ENCODE data around the gene PDIA4. TPM values are rescaled to one million over a fixed set of nuclear protein-coding genes. Genes with fewer than 3 reads are reported as not detected.

Gene PDIA4
- total RNA-seq, 1 donor from 2014 or later = 123 TPM

DNA sequence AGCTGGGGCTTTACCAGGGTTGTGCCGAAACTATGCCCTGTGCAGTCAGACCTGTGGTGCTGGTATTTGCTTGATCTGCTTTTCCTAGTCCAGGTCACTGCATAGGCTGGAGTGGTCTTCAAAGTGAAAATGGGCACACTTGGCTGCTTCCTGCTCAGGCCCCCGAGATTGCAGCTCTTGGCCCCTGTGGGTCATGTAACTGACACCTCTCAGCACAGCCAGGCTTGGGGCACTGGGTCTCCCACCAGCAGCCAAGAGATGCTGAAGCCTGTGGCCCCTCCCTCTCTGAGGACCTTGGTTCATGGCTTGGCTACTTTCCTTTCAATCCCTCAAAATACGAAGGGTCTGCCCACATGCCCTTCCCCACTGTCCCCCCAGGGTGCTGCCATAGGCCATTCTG, 33.7 kb downstream of the PDIA4 start:
- Histone ChIP-seq H3K27ac (no peak overlapping the region), H3K4me3 (no peak overlapping the region), H3K4me1 (no peaks in the 10 kb centered on the region), H3K36me3 (no peaks in the 10 kb centered on the region), H3K9me3 (no peaks in the 10 kb centered on the region), H3K27me3 (ENCODE audit: low read depth) (no peaks in the 10 kb centered on the region)
- ATAC-seq = no peak
- TF ChIP-seq, protein P1, sequence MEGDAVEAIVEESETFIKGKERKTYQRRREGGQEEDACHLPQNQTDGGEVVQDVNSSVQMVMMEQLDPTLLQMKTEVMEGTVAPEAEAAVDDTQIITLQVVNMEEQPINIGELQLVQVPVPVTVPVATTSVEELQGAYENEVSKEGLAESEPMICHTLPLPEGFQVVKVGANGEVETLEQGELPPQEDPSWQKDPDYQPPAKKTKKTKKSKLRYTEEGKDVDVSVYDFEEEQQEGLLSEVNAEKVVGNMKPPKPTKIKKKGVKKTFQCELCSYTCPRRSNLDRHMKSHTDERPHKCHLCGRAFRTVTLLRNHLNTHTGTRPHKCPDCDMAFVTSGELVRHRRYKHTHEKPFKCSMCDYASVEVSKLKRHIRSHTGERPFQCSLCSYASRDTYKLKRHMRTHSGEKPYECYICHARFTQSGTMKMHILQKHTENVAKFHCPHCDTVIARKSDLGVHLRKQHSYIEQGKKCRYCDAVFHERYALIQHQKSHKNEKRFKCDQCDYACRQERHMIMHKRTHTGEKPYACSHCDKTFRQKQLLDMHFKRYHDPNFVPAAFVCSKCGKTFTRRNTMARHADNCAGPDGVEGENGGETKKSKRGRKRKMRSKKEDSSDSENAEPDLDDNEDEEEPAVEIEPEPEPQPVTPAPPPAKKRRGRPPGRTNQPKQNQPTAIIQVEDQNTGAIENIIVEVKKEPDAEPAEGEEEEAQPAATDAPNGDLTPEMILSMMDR (IDR thresholded peaks at IDR 0.05) = no peak
- DNase-seq = no peak
- intact Hi-C loops (cut with DNase I) = no loop called here

DNA sequence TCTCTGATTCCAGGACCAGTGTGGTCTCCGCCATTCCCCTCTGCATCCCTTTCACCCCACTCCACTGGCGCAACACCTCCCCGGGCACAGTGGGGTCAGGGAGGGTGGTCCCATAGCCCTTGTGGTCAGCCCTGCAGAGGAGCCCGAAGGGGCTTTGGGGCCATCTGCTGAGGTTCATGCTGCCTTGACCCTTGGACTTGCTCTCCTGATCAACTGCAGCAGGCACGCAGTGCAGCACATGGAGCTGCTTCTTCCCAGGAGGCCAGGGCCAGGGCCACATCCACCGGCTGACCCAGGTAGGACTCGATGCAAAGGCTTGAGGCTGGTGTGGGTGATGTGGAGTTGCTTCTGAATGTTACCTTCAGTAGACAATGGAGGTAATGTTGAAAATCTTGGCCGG, 35.1 kb downstream of the PDIA4 start:
- TF ChIP-seq, protein P1 (IDR thresholded peaks at IDR 0.05) = no peak
- DNase-seq (no peak), ATAC-seq (no peak)
- no peaks in the 10 kb centered on the region for H3K36me3 ChIP-seq
- peaks cover 4% of the 10 kb centered on the region for H3K4me1 ChIP-seq
- intact Hi-C loops (cut with DNase I) = no loop called here
- no peaks in the 10 kb centered on the region for H3K9me3 ChIP-seq
- H3K27ac ChIP-seq = no peak overlapping the region
- no peak overlapping the region for H3K4me3 ChIP-seq
- no peaks in the 10 kb centered on the region for H3K27me3 ChIP-seq (ENCODE audit: low read depth)

DNA sequence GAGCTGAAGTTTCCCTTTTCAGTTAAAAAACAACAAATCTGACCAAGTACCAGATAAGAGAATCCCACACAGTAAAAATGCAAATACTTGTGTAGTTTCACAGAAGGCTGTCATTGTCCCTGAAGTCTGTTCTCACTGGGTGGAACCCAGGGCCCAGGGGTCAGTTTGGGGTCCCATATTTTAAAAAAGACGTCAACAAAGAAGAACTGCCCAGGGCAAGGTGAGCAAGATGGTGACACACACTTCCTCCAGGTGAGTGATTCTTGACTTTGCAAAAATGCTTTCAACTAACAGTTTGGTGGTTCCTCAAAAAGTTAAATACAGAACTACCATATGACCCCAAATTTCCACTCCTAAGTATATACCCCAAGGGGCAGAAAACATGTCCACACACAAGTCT, 36.8 kb downstream of the PDIA4 start:
- Histone ChIP-seq H3K4me3 (no peak overlapping the region), H3K27me3 (ENCODE audit: low read depth) (no peaks in the 10 kb centered on the region), H3K36me3 (no peaks in the 10 kb centered on the region), H3K9me3 (no peaks in the 10 kb centered on the region), H3K27ac (no peak overlapping the region), H3K4me1 (peaks cover 8% of the 10 kb centered on the region)
- TF ChIP-seq, protein P1 (IDR thresholded peaks at IDR 0.05) = no peak
- DNase-seq (no peak), ATAC-seq (no peak)
- intact Hi-C loops (cut with DNase I) = no loop called here

DNA sequence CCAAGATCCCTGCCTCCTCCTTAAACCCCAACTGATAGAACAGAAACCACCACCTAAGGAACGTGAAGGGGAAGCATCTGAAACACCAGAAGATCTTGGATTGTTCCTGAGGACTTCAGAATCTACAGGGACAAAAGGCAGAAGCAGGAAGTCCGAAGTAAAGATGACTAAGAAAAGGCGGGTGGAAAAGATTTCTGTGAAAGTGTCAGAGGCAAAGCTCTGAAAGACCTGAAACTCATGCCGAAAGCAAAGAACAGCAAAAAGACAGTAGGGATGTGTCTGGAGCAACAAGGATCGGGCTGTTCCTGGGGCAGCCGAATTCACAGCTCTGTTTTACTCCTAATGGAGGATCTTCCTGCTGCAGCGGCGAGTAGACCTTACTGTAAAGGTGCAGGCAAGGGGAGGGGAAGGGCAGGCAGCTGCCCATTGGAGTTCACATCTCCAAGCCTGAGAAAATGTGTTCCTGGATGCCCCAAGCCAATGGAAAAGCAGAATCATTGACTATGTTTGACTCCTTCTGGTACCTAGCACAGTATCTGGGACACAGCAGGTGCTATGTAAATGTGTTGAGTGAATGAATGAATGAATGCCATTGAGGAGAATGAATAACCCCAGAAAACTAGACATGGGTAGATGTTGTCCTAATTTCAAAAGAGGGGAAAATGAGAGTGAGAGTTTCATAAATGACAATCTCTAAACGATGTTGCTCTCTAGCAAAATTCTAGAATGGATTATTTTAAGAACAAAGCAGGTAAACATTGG, 40.4 kb downstream of the PDIA4 start:
- intact Hi-C loops (cut with DNase I) = no loop called here
- TF ChIP-seq, protein P1 (IDR thresholded peaks at IDR 0.05) = no peak
- H3K27me3 ChIP-seq (ENCODE audit: low read depth) = no peaks in the 10 kb centered on the region
- DNase-seq = no peak
- H3K4me1 ChIP-seq = peaks cover 26% of the 10 kb centered on the region
- no peaks in the 10 kb centered on the region for H3K9me3 ChIP-seq
- H3K36me3 ChIP-seq = no peaks in the 10 kb centered on the region
- ATAC-seq = peak; percentile 19 to 38
- peak overlapping the region; percentile 66 for H3K4me3 ChIP-seq
- peak overlapping the region; percentile 83 for H3K27ac ChIP-seq

DNA sequence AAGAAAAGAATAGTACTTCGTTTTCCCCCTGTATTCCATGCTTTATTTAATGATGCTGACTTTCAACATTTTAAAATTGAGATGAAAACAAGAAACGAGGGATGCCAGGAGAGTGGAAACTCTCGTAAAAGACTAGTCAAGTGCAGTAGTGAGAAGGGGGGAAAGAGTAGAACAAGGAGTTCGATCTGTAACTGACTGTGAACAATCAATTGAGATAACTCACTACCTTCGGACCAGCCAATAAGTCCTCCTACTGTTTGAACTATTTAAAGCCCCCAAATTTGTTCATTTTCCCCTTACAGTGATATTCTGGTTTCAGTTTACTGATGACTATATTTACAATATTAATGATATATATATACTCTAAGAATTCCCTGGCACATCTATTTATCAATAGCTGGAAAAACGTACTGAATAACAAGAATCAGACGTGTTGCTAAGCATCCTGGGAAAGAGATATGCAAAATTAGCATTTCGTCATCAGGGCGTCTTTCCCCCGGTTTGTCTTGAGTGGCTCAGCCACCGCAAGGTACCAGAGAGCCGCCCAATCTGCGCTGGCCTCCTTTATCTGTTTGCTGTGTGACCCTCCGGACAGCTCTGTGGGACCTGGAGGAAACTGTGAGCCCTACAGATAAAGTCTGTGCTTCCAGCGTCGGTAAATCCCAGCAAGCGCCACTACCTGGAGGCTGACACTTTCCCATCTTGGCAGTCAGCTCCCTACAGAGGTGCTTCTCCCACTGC, 41.1 kb downstream of the PDIA4 start:
- TF ChIP-seq, protein P1 (IDR thresholded peaks at IDR 0.05) = no peak
- peak overlapping the region; percentile 66 for H3K4me3 ChIP-seq
- H3K27ac ChIP-seq = peak overlapping the region; percentile 83
- peaks cover under 1% of the 10 kb centered on the region for H3K27me3 ChIP-seq (ENCODE audit: low read depth)
- DNase-seq (peak; percentile 85), ATAC-seq (peak; percentile 93 to 94)
- no peaks in the 10 kb centered on the region for H3K9me3 ChIP-seq
- peaks cover 30% of the 10 kb centered on the region for H3K4me1 ChIP-seq
- no peaks in the 10 kb centered on the region for H3K36me3 ChIP-seq
- intact Hi-C loops (cut with DNase I) = no loop called here
